ENCODE results near the gene PPP6R2.
"Not testable (repeated sequence)": the region's sequence is repeated elsewhere in the genome, so short reads cannot be mapped to it uniquely, and the experiment has no call there.

PPP6R2 gene

GRCh38 chr22:50318698-50319411, 24.3 kb upstream of the PPP6R2 start:
- H3K4me3 ChIP-seq (ENCODE audit: low read depth, low read length), result no peak overlapping the region
- POLR2A ChIA-PET, result no interaction called here
- no peak for TF ChIP-seq CTCF (IDR thresholded peaks at IDR 0.05; ENCODE audit: insufficient read depth, low read length, missing control alignments)
- CTCF ChIA-PET, result interaction anchor here (1.6 to 3.5 kb wide), 2 partner anchors 9 to 23 kb away, joined by 4 to 13 read pairs; no protein-coding TSS in a partner anchor
- no peak for DNase-seq (ENCODE audit: low read depth, low spot score)

GRCh38 chr22:50319503-50319951, 23.6 kb upstream of the PPP6R2 start:
- no peak for TF ChIP-seq CTCF (IDR thresholded peaks at IDR 0.05; ENCODE audit: insufficient read depth, low read length, missing control alignments)
- H3K4me3 ChIP-seq (ENCODE audit: low read depth, low read length), result no peak overlapping the region
- DNase-seq (ENCODE audit: low read depth, low spot score), result no peak
- ChIA-PET CTCF (interaction anchor here (3.5 kb wide), 1 partner anchor 22 kb away, joined by 13 read pairs; no protein-coding TSS in a partner anchor), POLR2A (no interaction called here)

- H3K4me3 ChIP-seq (ENCODE audit: low read depth, low read length), result no peak overlapping the region
- CTCF ChIA-PET, result interaction anchor here (1.2 to 3.5 kb wide), 4 partner anchors 13 to 79 kb away, joined by 3 to 13 read pairs (median 4); partner anchors contain the start of gene PLXNB2
- DNase-seq (ENCODE audit: low read depth, low spot score), result no peak
- TF ChIP-seq CTCF (IDR thresholded peaks at IDR 0.05; ENCODE audit: insufficient read depth, low read length, missing control alignments), result no peak
- POLR2A ChIA-PET, result no interaction called here
Observed at GRCh38 chr22:50320116-50320515, 23.0 kb upstream of the PPP6R2 start.

- no peak for TF ChIP-seq CTCF (IDR thresholded peaks at IDR 0.05; ENCODE audit: insufficient read depth, low read length, missing control alignments)
- ChIA-PET POLR2A (no interaction called here), CTCF (interaction anchor here (0.9 to 3.5 kb wide), 6 partner anchors 14 to 80 kb away, joined by 3 to 13 read pairs (median 4); partner anchors contain the start of gene PLXNB2)
- no peak for DNase-seq (ENCODE audit: low read depth, low spot score)
- H3K4me3 ChIP-seq (ENCODE audit: low read depth, low read length), result no peak overlapping the region
Observed at GRCh38 chr22:50320671-50321325, 22.3 kb upstream of the PPP6R2 start.

- CTCF ChIA-PET, result interaction anchor here (1.0 to 3.5 kb wide), 7 partner anchors 19 to 81 kb away, joined by 4 to 13 read pairs (median 11); no protein-coding TSS in a partner anchor
- DNase-seq (ENCODE audit: low read depth, low spot score); POLR2A ChIA-PET; H3K4me3 ChIP-seq (ENCODE audit: low read depth, low read length): not testable (repeated sequence)
Observed at GRCh38 chr22:50322382-50323104, 20.6 kb upstream of the PPP6R2 start.

- CTCF ChIA-PET, result interaction anchor here (1.1 to 7.1 kb wide), 10 partner anchors 10 to 82 kb away, joined by 3 to 81 read pairs (median 6); partner anchors contain the start of gene HDAC10
- no peak for DNase-seq (ENCODE audit: low read depth, low spot score)
- no peak for TF ChIP-seq CTCF (IDR thresholded peaks at IDR 0.05; ENCODE audit: insufficient read depth, low read length, missing control alignments)
- no peak overlapping the region for H3K4me3 ChIP-seq (ENCODE audit: low read depth, low read length)
- POLR2A ChIA-PET, result interaction anchor here (0.9 kb wide), 1 partner anchor 14 kb away, joined by 4 read pairs; no protein-coding TSS in a partner anchor
Observed at GRCh38 chr22:50323900-50324299, 19.2 kb upstream of the PPP6R2 start.

All from AG04449 (cell line).